ENCODE data around the gene ADRM1. TPM values are rescaled to one million over a fixed set of nuclear protein-coding genes. Genes with fewer than 3 reads are reported as not detected.

ADRM1 gene
- total RNA-seq, 4 donors from 2014 or later = 89.9 to 140 (median 117) TPM

DNA sequence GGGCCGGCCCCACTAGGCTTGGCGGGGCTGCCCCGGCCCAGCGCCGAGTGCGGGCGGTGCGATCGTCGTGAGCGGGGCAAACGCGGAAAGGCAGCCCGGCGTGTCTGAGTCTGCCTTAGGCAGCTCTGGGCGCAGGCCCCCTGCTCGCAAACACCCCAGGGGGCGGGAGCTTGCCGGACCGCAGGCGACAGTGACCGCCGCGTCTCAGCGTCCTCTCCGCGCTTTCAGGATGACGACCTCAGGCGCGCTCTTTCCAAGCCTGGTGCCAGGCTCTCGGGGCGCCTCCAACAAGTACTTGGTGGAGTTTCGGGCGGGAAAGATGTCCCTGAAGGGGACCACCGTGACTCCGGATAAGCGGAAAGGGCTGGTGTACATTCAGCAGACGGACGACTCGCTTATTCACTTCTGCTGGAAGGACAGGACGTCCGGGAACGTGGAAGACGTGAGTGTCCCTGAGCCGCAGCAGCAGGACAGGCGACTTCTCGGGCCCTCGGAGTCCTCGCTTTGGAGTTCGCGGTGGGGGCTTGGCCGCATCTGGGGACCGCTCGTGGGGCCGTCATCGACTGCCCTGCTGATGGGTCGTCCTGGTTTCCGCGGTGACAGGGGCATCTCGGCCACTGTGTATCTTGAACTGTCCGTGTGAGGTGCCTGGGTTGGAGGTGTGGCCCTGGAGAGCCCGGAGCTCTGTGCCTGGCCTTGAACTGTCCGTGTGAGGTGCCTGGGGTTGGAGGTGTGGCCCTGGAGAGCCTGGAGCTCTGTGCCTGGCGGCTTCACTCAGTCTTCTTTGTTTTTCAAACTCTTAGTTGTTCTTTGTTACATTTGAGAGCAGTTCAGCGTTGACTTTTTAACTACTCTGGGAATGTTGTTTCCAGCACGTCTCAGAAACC is 786 bp downstream of the ADRM1 start:
- 6 to 7% methylated on average over 6 to 28 of the region's 66 CpGs for WGBS, 2 donors
- peaks cover 30 to 31% of the 10 kb centered on the region in 2 donors for H3K36me3 ChIP-seq
- TF ChIP-seq, protein P1, sequence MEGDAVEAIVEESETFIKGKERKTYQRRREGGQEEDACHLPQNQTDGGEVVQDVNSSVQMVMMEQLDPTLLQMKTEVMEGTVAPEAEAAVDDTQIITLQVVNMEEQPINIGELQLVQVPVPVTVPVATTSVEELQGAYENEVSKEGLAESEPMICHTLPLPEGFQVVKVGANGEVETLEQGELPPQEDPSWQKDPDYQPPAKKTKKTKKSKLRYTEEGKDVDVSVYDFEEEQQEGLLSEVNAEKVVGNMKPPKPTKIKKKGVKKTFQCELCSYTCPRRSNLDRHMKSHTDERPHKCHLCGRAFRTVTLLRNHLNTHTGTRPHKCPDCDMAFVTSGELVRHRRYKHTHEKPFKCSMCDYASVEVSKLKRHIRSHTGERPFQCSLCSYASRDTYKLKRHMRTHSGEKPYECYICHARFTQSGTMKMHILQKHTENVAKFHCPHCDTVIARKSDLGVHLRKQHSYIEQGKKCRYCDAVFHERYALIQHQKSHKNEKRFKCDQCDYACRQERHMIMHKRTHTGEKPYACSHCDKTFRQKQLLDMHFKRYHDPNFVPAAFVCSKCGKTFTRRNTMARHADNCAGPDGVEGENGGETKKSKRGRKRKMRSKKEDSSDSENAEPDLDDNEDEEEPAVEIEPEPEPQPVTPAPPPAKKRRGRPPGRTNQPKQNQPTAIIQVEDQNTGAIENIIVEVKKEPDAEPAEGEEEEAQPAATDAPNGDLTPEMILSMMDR (IDR thresholded peaks at IDR 0.05) = no peak
- TF ChIP-seq POLR2A (IDR thresholded peaks at IDR 0.05) = no peak

DNA sequence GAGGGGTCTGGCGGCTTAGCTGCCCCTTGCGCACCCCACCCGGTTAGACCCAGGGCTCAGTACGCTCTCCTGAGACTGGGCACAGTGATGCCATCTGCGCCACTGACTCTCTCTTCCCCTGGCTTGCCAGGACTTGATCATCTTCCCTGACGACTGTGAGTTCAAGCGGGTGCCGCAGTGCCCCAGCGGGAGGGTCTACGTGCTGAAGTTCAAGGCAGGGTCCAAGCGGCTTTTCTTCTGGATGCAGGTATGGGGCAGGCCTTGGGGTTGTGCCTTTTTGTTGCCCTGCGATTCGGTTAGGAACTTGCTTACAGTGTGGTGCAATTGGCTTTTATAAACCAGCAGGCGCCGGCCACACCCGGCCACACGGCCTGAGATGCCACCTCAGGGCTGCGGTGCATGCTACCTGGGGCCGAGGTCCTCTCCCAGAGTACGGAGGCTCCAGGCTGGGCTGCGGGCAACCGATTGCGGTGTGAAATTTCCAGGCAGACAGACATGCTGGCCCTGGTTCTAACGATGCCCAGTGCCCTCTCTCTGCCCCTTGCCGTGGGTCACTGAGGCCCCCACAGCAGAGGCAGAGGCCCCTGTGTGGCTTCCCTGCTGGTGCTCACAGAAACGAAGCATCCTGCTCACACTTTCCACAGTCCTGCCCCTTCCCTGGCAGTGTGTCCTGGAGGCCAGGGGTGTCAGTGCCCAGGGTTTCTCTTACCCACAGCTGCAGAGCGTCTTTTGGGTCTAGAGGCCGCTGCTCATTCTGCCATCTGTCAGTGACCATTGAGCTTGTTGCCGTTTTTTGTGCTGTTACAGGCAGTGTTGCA is 1.7 kb downstream of the ADRM1 start:
- Histone ChIP-seq H3K9me3 (no peaks in the 10 kb centered on the region), H3K27ac (peak overlapping the region in 1 of 3 donors; percentile 33), H3K36me3 (peaks cover 37% of the 10 kb centered on the region in 2 donors), H3K4me1 (peaks cover 19 to 23% of the 10 kb centered on the region in 2 donors), H3K27me3 (no peaks in the 10 kb centered on the region), H3K4me3 (replicated peaks in 1 of 3) (peak overlapping the region in 1 of 3 donors; percentile 74)
- TF ChIP-seq, protein P1 (IDR thresholded peaks at IDR 0.05) = no peak
- no peak for TF ChIP-seq POLR2A (IDR thresholded peaks at IDR 0.05)
- no peak for DNase-seq
- intact Hi-C loops (cut with DNase I) = loop anchor here (5.0 to 10.0 kb wide), 2 partner anchors 78 to 190 kb away; no protein-coding TSS in a partner anchor
- 71 to 74% methylated on average over 19 to 29 of the region's 29 CpGs for WGBS, 2 donors

More for the DNA sequence above, 786 bp downstream of the ADRM1 start:
- Histone ChIP-seq H3K4me1 (peaks cover 19 to 23% of the 10 kb centered on the region in 2 donors), H3K27me3 (no peaks in the 10 kb centered on the region), H3K9me3 (no peaks in the 10 kb centered on the region), H3K27ac (peak overlapping the region in 2 of 3 donors; percentile 33 to 59), H3K4me3 (replicated peaks in 1 of 3) (peak overlapping the region; percentile 34 to 74 (median 51))
- intact Hi-C loops (cut with DNase I) = loop anchor here (5.0 to 10.0 kb wide), 2 partner anchors 79 to 191 kb away; no protein-coding TSS in a partner anchor
- peak; percentile 14 to 31 for DNase-seq

DNA sequence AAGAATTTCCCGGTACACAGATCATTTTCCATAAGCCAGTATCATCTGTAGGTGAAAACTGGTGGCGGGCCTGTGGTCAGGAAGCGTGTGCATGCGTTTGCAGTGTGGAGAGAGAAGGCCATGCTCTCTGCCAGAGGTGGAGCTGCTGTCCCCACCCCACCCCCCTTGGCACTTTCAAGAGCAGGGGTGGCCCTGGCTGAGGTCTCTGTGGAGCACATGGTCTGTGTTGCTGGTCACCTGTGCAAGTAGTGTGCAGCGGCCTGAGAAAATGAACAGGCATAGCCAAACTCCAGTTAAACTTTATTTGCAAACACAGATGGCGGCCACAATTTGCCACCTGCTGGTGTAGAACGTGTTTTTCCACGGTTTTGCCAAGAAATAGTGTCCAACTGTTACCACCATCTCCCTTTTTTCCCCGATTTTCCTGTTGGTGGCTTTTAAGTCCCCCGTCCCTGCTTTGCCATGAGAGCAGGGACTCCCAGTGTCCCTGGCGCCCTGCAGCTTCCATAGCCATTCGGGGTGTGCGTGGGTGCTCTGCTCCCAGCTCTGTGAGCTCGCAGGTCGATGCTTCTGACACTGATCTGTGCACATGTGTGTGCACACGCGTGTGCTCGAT is 2.5 kb downstream of the ADRM1 start:
- Histone ChIP-seq H3K4me1 (peaks cover 19 to 23% of the 10 kb centered on the region in 2 donors), H3K27ac (no peak overlapping the region), H3K4me3 (replicated peaks in 1 of 3) (no peak overlapping the region), H3K27me3 (no peaks in the 10 kb centered on the region), H3K9me3 (no peaks in the 10 kb centered on the region), H3K36me3 (peaks cover 44% of the 10 kb centered on the region in 2 donors)
- 76 to 78% methylated on average over 15 to 18 of the region's 18 CpGs for WGBS, 2 donors
- peak; percentile 65 to 67 for DNase-seq
- TF ChIP-seq POLR2A (IDR thresholded peaks at IDR 0.05) = no peak
- TF ChIP-seq, protein P1 (IDR thresholded peaks at IDR 0.05) = no peak
- intact Hi-C loops (cut with DNase I) = loop anchor here (10.0 kb wide), 1 partner anchor 190 kb away; no protein-coding TSS in a partner anchor

DNA sequence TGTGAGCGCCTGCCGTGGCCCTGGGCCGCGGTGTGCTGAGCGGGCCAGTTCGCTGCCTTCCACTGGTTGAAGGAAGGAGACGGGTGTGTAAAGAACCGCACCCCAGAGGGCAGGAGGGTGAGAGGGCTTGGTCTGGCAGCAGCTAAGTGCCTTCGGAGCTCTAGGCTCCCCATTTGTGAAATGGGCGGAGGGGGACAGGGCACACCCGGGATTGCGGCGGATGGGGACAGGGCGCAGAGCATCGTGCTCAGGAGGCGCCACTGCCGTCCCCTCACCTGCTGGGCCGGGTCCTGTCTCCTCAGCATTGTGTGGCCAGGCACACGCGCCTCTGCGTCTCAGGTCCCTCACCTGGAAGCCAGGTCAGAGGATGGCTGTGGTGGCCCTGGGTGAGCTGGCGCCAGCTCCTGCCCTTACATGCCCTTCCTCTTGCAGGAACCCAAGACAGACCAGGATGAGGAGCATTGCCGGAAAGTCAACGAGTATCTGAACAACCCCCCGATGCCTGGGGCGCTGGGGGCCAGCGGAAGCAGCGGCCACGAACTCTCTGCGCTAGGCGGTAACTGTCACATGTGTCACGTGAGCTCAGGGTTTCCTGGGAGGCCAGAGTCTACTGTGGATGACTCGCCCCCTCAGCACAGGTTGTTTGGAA is 3.1 kb downstream of the ADRM1 start:
- no peak overlapping the region for H3K27ac ChIP-seq
- intact Hi-C loops (cut with DNase I) = loop anchor here (10.0 kb wide), 1 partner anchor 189 kb away; no protein-coding TSS in a partner anchor
- peaks cover 19 to 23% of the 10 kb centered on the region in 2 donors for H3K4me1 ChIP-seq

More for the DNA sequence above, 3.1 kb downstream of the ADRM1 start:
- WGBS, 2 donors = 90 to 92% methylated on average over 14 to 33 of the region's 33 CpGs
- no peak overlapping the region for H3K4me3 ChIP-seq (replicated peaks in 1 of 3)
- H3K27me3 ChIP-seq = no peaks in the 10 kb centered on the region
- TF ChIP-seq, protein P1 (IDR thresholded peaks at IDR 0.05) = no peak
- TF ChIP-seq POLR2A (IDR thresholded peaks at IDR 0.05) = no peak
- no peak for DNase-seq
- no peaks in the 10 kb centered on the region for H3K9me3 ChIP-seq
- H3K36me3 ChIP-seq = peaks cover 50% of the 10 kb centered on the region in 2 donors
